Kasumi-1 (cell line): ENCODE results near the gene UNK.
"Not testable (repeated sequence)": the region's sequence is repeated elsewhere in the genome, so short reads cannot be mapped to it uniquely, and the experiment has no call there.

Source experiments
- DNase-seq, 2 experiments: peaks; one replicate each; lab custom pipeline; 2025; lab: John Stamatoyannopoulos, UW

Gene UNK

GRCh38 chr17:75850928-75851692 is 66.5 kb downstream of the UNK start:
- DNase-seq = no peak

- not testable (repeated sequence) for DNase-seq
Measured at GRCh38 chr17:75851693-75851991, 67.0 kb downstream of the UNK start.

- no peak for DNase-seq
Measured at GRCh38 chr17:75853433-75853832, 68.8 kb downstream of the UNK start.

DNA sequence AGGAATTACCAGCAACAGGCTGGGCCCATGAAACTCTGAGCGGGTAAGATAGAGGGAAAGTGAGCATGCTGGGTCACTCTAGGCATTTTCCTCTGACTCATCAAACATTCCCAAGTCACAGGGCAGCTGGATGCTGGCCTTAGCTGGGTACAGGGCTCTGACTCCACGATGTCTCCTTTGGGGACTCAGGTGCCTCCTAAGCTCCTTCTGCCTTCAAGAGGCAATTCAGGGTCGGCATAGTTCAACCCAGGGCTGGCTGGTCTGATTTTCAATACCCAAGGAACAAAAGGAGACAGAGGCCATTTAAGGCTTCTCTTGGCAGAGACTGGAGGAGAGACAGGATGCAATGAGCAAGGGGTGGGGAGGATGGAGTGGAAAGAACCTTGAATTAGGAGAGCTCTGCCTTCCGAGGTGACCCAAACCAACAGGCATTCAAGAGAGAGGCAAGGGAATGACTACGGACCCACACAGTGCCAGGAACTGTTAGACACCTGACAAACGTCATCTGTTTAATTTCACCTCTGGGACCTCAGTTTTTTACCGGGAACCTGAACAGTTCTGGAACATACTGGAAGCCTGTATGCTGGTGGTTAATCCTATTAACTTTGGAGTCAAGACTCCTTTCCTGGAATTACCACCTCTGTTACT is 69.6 kb downstream of the UNK start:
- DNase-seq = no peak

DNA sequence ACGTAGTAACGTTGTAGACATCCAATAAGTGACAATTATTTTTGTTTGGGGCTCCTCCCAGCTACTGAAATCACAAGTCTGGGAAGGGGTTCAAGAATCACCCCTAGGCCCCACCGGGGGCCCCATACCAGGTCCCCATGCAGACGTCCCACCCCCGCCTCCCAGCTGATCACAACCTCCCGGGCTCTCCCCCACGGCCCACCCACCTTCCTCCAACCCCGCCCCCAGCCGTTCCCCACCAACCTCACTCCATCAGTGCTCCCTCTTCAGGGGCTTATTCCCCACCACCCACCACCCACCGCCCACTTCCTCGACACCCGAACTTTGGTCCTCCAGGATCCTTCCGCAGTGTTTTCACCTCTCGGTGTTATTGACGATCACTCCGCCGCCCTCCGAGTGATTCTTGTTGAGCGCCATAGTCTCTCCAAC is 70.3 kb downstream of the UNK start:
- peak in 1 of 2 experiments; percentile 90 for DNase-seq

- peak; percentile 100 for DNase-seq
Measured at GRCh38 chr17:75855310-75856061, 70.9 kb downstream of the UNK start, which contains the start of gene WBP2. Gene WBP2 (minus strand): TSS chr17:75855335. CDS start chr17:75855297, 38 bp downstream.

GRCh38 chr17:75856062-75856756 is 71.6 kb downstream of the UNK start:
- DNase-seq = peak; percentile 76 to 77

DNA sequence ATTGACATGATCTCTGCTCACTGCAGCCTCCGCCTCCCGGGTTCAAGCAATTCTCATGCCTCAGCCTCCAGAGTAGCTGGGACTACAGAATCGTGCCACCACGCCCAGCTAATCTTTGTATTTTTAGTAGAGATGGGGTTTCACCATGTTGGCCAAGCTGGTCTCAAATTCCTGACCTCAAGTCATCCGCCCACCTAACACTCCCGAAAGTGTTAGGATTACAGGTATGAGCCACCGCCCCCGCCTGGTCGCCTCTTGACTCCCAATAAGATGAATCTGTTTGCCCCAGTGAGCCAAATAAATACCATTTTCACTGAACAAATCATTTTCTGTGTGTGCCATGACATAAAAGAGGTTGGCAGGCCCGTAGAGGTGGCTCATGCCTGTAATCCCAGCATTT is 74.8 kb downstream of the UNK start:
- not testable (repeated sequence) for DNase-seq

DNA sequence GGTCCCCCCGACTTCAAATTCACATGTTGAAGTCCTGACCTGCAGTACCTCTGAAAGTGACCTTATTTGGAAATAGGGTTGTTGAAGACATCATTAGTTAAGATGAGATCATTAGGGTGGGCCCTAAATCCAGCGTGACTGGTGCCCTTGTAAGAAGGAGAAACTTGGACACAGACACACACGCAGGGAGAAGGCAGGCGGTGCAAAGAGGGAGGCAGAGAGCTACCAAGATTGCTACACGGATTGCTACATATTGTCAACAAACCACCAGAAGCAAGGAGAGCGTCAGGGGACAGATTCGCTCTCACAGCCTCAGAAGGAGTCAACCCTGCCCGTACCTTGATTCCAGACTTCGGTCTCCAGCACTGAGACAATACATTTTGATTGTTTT is 77.3 kb downstream of the UNK start:
- no peak for DNase-seq

GRCh38 chr17:75864448-75864871 is 79.9 kb downstream of the UNK start:
- no peak for DNase-seq

DNA sequence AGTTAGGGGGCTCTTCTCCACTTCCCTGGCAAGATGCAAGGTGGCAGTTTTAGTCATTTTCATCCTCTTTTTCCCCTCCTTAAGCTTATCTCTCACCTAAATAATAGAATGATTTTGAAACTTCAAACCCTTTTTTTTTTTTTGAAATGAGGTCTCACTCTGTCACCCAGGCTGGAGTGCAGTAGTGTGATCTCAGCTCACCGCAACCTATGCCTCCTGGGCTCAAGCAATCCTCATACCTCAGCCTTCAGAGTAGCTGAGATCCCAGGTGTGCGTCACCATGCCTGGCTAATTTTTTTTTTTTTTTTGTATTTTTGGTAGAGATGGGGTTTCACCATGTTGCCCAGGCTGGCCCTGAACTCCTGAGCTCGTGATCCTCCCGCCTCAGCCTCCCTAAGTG is 80.3 kb downstream of the UNK start:
- DNase-seq = not testable (repeated sequence)

- not testable (repeated sequence) for DNase-seq
Measured at GRCh38 chr17:75865404-75866188, 81.0 kb downstream of the UNK start.

DNA sequence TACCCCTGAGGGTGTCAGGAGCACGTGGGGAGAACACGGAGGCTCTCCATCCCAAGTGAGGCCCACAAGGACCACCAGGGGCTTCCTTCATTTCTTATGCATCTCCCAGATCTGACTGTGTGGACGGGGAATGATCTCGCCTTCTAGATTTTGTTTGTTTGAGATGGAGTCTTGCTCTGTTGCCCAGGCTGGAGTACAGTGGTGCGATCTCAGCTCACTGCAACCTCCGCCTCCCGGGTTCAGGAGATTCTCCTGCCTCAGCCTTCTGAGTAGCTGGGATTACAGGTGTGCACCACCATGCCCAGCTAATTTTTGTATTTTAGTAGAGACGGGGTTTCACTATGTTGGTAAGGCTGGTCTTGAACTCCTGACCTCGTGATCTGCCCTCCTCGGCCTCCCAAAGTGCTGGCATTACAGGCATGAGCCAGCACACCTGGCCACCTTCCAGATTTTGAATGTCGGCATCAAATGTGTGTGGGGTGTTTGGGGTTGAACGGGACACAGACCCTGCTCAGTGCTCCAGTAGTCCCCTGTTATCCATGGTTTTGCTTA is 84.2 kb downstream of the UNK start:
- not testable (repeated sequence) for DNase-seq

DNA sequence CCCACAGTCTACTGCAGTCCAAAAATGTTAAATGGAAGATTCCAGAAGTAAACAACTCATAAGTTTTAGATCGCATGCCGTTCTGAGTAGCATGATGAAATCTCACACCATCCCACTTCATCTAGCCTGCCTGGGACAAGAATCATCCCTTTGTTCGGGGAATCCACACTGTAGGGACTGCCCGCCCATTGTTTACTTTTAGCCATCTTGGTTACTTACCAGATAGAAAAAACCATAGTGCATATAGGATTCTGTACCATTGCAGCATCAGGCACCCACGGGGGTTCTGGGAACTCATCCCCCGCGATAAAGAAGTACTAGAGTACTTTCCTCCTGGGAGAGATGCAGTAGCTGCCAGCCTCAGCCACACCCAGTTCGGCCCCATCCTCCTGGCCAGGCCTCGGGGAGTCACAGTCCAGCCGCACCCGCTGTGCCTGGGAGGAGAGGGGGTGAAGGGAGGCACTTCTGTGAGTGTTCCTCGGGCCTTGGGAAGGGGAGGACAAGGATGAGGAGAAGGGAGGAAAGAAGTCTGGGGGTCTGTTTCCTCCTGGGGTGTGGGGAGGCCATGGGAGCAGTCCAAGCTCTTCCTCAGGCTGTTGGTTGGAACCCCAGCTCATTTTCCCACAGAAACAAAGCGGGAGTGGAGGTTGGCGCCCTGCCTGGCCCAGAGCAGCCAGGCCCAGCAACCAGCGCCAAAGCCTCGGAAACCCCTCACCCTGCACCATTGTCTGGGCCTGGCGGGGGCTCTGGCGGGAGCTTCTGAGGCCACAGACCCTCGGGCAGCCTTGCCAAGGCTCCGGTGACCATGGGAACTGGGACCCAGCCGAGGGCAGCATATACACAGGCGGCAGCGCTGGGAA is 84.9 kb downstream of the UNK start:
- no peak for DNase-seq

- DNase-seq = not testable (repeated sequence)
Measured at GRCh38 chr17:75870228-75870627, 85.6 kb downstream of the UNK start.

DNA sequence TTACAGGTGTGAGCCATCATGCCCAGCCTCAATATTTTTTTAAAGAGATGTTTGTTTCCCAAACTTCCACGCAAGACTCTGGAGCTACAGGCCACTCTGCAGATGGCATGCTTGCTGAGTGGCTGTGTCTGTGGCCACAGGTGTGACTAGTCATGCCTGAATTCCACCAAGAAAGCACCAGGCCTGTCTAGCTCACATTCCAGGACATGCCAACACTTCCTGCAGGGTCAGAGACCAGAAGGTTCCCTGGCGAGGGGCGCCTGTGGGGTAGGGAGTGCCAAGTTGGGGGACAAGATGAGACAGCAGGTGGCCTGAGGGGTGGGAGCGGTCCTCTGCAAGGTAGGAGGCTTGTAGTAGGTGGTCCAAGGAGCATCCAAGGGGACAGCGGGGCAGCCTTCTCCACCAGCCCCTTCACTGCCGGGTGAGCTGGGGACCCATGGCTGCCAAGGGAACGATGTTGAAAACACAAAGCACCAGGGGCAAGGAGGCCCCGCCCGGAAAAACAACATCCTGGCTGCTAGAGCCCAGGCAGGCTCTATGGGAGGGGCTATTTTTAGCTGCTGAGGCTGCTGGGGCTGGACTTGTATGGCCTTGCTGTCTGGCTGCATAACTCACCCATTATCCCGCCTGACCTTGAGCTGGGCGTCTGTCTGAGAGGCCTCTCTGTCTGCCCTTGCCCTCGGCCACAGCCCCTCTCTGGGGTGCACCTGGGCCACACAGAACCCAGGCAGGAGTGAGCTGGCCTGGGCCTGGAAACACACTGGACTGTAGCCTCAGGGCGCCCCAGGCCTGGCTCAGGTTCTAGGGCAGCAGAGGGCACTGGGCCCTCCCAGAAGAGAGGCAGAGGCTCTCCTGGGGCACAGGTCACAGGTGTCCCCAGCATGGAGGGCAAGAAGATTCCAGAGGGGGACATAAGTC is 88.1 kb downstream of the UNK start:
- no peak for DNase-seq

DNA sequence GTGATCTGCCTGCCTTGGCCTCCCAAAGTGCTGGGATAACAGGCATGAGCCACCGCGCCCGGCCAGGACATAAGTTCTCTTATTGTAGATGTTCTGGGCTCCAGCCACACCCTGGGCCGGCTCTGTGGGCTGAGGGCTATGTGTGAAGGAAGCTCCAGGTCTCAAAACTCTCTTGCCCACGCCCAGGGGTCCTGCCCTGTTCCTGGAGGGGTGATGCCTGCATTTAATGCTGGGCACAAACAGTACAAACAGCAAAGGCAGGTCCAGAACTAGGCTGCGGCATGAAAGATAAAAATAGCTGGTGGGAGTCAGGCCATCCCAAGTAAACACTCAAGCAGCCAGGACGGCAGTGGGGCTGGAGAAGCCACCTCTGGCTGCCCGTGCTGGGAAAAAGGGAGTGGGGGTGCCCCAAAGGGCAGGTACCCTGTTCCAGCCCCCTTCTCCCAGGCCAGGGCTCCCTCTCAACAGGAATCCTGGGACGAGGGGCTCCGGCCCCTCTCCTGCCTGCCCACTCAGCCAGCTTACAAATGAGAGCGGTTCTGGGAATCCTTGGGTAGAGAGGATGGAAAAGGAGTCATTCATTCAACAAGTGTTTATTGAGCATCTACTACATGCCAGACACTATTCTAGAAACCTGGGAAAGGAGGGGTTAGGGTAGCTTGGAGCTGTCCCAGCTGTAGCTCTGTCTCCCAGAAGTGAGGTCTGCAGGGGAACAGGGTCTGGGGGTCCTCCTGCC is 89.1 kb downstream of the UNK start:
- no peak for DNase-seq
